GM23338 (cell line): ENCODE data around the gene GLOD4.

Experiments used
- EZH2phosphoT487 ChIP-seq: fragments of 200-600 bp; sonication (generic); IDR thresholded peaks from one replicate; pipeline ENCODE4 v1.8.1; 2018; ENCODE audit warnings: antibody characterized with exemption; ENCODE audit not compliant: unreplicated experiment
- ZNF331 ChIP-seq: fragments of 250-450 bp; sonication (Bioruptor Pico); IDR thresholded peaks from 2 replicates; pipeline ENCODE4 v1.5.0; 2020; ENCODE audit warnings: low read depth, mild to moderate bottlenecking, moderate library complexity
- TF ChIP-seq, protein P1 (sequence below), 2 experiments: fragments of 200-600 bp in 1 of 2; sonication (generic) in 1 of 2; conservative IDR thresholded peaks; 2 replicates each; pipeline versions ENCODE4 v1.5.1 to v1.6.1; 2016 to 2017; ENCODE audit warnings: antibody characterized with exemption in 2 of 2, low read depth in 2 of 2, mild to moderate bottlenecking in 2 of 2, moderate library complexity in 1 of 2

DNA sequence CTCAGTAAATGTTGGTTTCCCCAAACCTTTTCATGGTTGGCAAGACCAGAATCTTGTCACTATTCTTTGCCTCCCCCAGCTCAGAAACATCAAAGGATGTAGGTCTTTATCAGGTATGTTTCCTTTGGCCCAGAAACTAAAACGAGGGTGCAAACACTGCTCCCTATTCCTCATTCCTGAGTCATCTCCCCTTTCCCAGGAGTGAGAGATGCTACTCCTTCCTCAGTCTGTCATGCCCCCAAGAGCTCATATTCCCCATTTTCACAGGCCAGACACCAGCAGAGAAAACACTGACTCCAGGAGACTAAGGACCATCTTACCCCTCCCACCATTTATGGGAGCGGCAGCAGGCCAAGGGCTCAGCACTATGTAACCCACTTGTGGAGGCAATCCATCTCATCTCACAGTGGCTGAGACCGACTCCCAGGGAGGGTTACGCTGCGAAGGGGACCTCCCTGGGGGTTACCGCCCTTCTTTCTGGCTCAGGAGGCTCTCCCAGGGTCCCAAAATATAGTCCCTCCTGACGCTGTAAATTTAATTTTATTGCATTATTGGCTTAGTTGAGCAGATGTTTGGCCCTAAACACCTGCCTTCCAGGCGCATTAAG lies 31.5 kb downstream of the GLOD4 start:
- TF ChIP-seq, protein P1, sequence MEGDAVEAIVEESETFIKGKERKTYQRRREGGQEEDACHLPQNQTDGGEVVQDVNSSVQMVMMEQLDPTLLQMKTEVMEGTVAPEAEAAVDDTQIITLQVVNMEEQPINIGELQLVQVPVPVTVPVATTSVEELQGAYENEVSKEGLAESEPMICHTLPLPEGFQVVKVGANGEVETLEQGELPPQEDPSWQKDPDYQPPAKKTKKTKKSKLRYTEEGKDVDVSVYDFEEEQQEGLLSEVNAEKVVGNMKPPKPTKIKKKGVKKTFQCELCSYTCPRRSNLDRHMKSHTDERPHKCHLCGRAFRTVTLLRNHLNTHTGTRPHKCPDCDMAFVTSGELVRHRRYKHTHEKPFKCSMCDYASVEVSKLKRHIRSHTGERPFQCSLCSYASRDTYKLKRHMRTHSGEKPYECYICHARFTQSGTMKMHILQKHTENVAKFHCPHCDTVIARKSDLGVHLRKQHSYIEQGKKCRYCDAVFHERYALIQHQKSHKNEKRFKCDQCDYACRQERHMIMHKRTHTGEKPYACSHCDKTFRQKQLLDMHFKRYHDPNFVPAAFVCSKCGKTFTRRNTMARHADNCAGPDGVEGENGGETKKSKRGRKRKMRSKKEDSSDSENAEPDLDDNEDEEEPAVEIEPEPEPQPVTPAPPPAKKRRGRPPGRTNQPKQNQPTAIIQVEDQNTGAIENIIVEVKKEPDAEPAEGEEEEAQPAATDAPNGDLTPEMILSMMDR (conservative IDR thresholded peaks at IDR 0.05; ENCODE audit: low read depth in 2 of 2) = no peak
- TF ChIP-seq EZH2phosphoT487 = no peak
- no peak for TF ChIP-seq ZNF331 (CRISPR knock-in tag)
